Suppressor macrophage treated with lipopolysaccharide for 4 hours (primary cell): ENCODE measurements around the gene PDK3.
A peak's percentile ranks its signal among the peaks of the same experiment; 100 is the strongest.

Experiments used
- DNase-seq: peaks from one replicate; pipeline ENCODE4 v3.0.0-alpha.2; 2020

Gene PDK3

GRCh38 chrX:24563291-24564010, 98.4 kb downstream of the PDK3 start:
- no peak for DNase-seq

GRCh38 chrX:24566240-24566639, 101.2 kb downstream of the PDK3 start:
- no peak for DNase-seq

GRCh38 chrX:24567169-24567568, 102.1 kb downstream of the PDK3 start:
- no peak for DNase-seq

GRCh38 chrX:24574743-24575142, 109.7 kb downstream of the PDK3 start:
- DNase-seq, result peak; percentile 24

- no peak for DNase-seq
Measured at GRCh38 chrX:24575496-24575895, 110.4 kb downstream of the PDK3 start.

GRCh38 chrX:24577091-24577490, 112.0 kb downstream of the PDK3 start:
- no peak for DNase-seq
